A375 (cell line): ENCODE data around the gene SLC46A3. TPM values are rescaled to one million over a fixed set of nuclear protein-coding genes. Genes with fewer than 3 reads are reported as not detected.

Source experiments
- small RNA-seq: library from RNA; depleted of rRNA; stranded (forward); fragments of <200 nt; gene quantifications from one replicate; pipeline ENCODE3, GENCODE V24; 2014
- total RNA-seq: library from RNA; depleted of rRNA; stranded (reverse); fragments of >200 nt; shearing (Covaris generic); gene quantifications from 2 replicates; pipeline ENCODE4 v1.2.3, GENCODE V29; 2014; rRNA removed

SLC46A3 gene
- 2.9 TPM in 2 replicates for total RNA-seq

DNA sequence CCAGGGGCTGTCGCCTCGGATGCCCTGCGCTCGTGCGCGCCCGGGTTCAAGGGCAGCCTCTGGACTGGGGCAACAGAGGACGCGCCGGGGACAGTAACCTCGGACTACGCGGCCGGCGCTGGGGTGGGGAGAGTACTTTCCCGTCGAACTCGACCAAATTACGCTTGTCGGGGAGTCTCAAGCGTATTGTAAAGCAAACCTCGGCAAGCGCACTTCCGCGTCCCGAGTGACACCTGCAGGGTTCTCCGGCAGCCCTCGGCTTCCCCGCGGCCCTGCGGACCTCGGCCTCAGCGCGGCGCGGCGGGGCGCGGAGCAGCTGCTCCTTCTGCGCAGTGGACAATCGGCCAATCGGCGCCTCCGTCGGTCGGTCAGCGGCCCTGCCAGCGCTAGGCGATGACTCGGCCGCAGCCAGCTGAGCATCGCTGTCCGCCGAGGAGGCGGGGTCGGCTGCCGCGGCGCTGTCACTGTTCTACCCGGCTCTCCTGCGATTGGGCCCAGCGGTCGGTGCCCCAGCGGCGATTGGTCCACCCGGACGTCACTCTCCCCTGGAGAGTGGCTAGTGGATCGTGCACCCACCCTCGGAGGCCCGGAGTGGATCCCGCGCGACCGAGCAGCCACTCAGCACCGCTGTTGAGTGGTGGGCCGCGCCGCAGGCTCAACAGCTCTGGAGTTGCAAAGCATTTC lies at the start of gene SLC46A3:
Gene SLC46A3 (minus strand): TSS at position 428 of the 684 bp plus-strand sequence. CDS start 972 bp downstream, outside the sequence.

DNA sequence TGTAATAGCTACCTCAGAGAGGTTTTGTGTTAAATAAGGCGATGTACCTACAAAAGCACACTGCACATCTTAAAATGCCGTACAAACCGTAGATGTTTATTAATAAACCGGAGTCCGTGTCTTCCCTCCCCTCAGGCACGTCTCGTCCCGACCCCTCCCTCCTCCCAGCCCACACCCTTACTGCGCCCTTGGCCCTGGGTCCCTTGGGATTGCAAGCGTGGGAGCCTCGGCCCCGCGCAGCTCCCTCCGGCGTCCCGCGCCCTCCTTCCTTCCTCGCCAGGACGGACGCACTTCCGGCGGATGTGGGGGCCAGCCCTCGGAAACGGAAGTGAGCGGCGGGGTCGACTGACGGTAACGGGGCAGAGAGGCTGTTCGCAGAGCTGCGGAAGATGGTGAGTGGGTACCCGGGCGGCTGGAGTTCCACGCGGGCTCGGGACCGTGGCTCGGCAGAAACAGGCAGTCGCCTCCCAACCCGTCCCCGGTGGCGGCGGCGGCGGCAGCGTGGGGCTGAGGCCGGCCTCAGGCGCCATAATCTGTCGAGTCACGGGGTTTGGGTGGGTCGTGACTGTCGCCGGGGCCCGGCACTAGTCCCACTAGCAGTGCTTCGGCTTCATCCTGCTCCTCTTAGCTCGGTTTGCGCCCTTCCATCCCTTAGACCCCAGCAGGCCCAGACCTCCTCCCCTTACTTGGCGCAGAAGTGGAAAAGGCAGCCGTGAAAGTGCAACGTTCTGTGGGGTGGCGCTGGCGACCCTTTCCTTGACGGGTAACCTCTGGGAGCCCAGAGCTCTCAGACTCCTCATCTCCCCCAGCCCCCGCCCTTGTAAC lies 59.8 kb downstream of the SLC46A3 start, which contains the start of gene POMP:
Gene POMP (plus strand): TSS at position 335 of the 825 bp plus-strand sequence. CDS start 55 bp downstream, at position 390.

Small RNA genes within 50 kb of the gene (small RNA-seq; reads per million reads assigned to genes)
- gene RNU6-53P = not detected

Other genes starting within 250 kb of the SLC46A3 start
- gene FLT1, start 223.8 kb downstream of the SLC46A3 start, total RNA-seq = 10.9 and 12.1 TPM in 2 replicates
- gene POMP, start 59.8 kb downstream of the SLC46A3 start, total RNA-seq = 89.3 and 107 TPM in 2 replicates
- 0.08 and 0.48 TPM in 2 replicates for gene MTUS2, start 101.4 kb upstream of the SLC46A3 start, total RNA-seq